ENCODE measurements around the gene CXCL10.

GRCh38 chr4:75980576-75980975 is 42.7 kb downstream of the CXCL10 start:
- no peak for TF ChIP-seq POLR2A (IDR thresholded peaks at IDR 0.05)
- TF ChIP-seq, protein P1, sequence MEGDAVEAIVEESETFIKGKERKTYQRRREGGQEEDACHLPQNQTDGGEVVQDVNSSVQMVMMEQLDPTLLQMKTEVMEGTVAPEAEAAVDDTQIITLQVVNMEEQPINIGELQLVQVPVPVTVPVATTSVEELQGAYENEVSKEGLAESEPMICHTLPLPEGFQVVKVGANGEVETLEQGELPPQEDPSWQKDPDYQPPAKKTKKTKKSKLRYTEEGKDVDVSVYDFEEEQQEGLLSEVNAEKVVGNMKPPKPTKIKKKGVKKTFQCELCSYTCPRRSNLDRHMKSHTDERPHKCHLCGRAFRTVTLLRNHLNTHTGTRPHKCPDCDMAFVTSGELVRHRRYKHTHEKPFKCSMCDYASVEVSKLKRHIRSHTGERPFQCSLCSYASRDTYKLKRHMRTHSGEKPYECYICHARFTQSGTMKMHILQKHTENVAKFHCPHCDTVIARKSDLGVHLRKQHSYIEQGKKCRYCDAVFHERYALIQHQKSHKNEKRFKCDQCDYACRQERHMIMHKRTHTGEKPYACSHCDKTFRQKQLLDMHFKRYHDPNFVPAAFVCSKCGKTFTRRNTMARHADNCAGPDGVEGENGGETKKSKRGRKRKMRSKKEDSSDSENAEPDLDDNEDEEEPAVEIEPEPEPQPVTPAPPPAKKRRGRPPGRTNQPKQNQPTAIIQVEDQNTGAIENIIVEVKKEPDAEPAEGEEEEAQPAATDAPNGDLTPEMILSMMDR (IDR thresholded peaks at IDR 0.05) = no peak
